NB4 (cell line): ENCODE measurements around the gene ALDH4A1.

Experiments
- CTCF ChIP-seq: IDR thresholded peaks from one replicate; pipeline ENCODE4 v1.5.1; 2012; ENCODE audit warnings: low read depth, low read length
- MAX ChIP-seq: IDR thresholded peaks from 2 replicates; pipeline ENCODE4 v1.6.1; 2011; ENCODE audit warnings: low read depth, low read length
- POLR2A ChIP-seq: IDR thresholded peaks from 2 replicates; pipeline ENCODE4 v1.6.1; 2011; ENCODE audit warnings: mild to moderate bottlenecking; ENCODE audit not compliant: insufficient read length; ENCODE audit errors: extremely low read depth

- no peak for TF ChIP-seq CTCF
- TF ChIP-seq MAX, result no peak
- no peak for TF ChIP-seq POLR2A
Observed at GRCh38 chr1:18854331-18855025, 47.9 kb downstream of the ALDH4A1 start.
